Esophagus (tissue), 2 donors: ENCODE results near the gene HTR3B. TPM values are rescaled to one million over a fixed set of nuclear protein-coding genes. Genes with fewer than 3 reads are reported as not detected.

Experiments
- H3K27ac ChIP-seq, 2 donors: one replicate each; pipeline ENCODE4 v1.5.1; 2013; ENCODE audit warnings: low read depth in 2 of 2, mild to moderate bottlenecking in 2 of 2, inconsistent platforms in 1 of 2, low read length in 1 of 2, moderate library complexity in 1 of 2
- H3K27me3 ChIP-seq, 2 donors: one replicate each; pipeline ENCODE4 v1.6.1; 2013; ENCODE audit warnings: low read length in 2 of 2, control low read depth in 1 of 2, mild to moderate bottlenecking in 1 of 2; ENCODE audit not compliant: insufficient read depth in 2 of 2, control insufficient read depth in 1 of 2
- H3K36me3 ChIP-seq, 2 donors: one replicate each; pipeline ENCODE4 v1.6.1; 2013; ENCODE audit warnings: low read length in 1 of 2; ENCODE audit not compliant: control insufficient read depth in 2 of 2, insufficient read depth in 2 of 2
- H3K4me1 ChIP-seq, 2 donors: one replicate each; pipeline ENCODE4 v1.6.1; 2013; ENCODE audit warnings: low read length in 1 of 2; ENCODE audit not compliant: control insufficient read depth in 2 of 2, insufficient read depth in 2 of 2
- H3K4me3 ChIP-seq, 2 donors: one replicate each; pipeline ENCODE4 v1.5.1; 2013; ENCODE audit warnings: low read length in 2 of 2, mild to moderate bottlenecking in 2 of 2, low read depth in 1 of 2, moderate library complexity in 1 of 2
- H3K9me3 ChIP-seq, 2 donors: one replicate each; pipeline ENCODE4 v1.6.1; 2013; ENCODE audit warnings: mild to moderate bottlenecking in 2 of 2, low read depth in 1 of 2, low read length in 1 of 2, moderate library complexity in 1 of 2; ENCODE audit not compliant: control insufficient read depth in 2 of 2, insufficient read depth in 1 of 2
- WGBS, 2 donors: extraction: QIAGEN DNeasy Blood & Tissue Kit; methylation state at CpG; one replicate each; pipeline ENCODE4 v1.1.7; 2013; 5-methylcytosine and 5-hydroxymethylcytosine counted together
- polyA plus RNA-seq, 2 donors: library from polyadenylated mRNA; stranded (reverse); fragments of 200-250 nt; gene quantifications; one replicate each; pipeline ENCODE4 v1.2.3, GENCODE V29; 2013
- donor health status: healthy with polysubstance abuse.
- donor health status: Bipolar disorder and iron deficiency.

Gene HTR3B
- polyA plus RNA-seq, 2 donors, result 0.31 to 0.44 TPM

GRCh38 chr11:113881856-113882255 is 22.7 kb upstream of the HTR3B start:
- Histone ChIP-seq H3K27me3 (no peaks in the 10 kb centered on the region), H3K4me3 (no peak overlapping the region), H3K4me1 (no peaks in the 10 kb centered on the region), H3K36me3 (no peaks in the 10 kb centered on the region), H3K9me3 (no peaks in the 10 kb centered on the region), H3K27ac (no peak overlapping the region)
- 57 to 71% methylated on average over 1 of the region's 1 CpG for WGBS, 2 donors

- no peaks in the 10 kb centered on the region for H3K4me1 ChIP-seq
- WGBS, 2 donors, result 70 to 75% methylated on average over 7 of the region's 7 CpGs
- no peaks in the 10 kb centered on the region for H3K27me3 ChIP-seq
- H3K4me3 ChIP-seq, result no peak overlapping the region
- H3K36me3 ChIP-seq, result no peaks in the 10 kb centered on the region
- H3K27ac ChIP-seq, result no peak overlapping the region
- no peaks in the 10 kb centered on the region for H3K9me3 ChIP-seq
Measured at GRCh38 chr11:113884361-113884836, 20.2 kb upstream of the HTR3B start.

- Histone ChIP-seq H3K4me3 (no peak overlapping the region), H3K4me1 (no peaks in the 10 kb centered on the region), H3K36me3 (no peaks in the 10 kb centered on the region), H3K27ac (no peak overlapping the region), H3K9me3 (no peaks in the 10 kb centered on the region), H3K27me3 (no peaks in the 10 kb centered on the region)
- WGBS, 2 donors, result 45 to 58% methylated on average over 6 of the region's 6 CpGs
Measured at GRCh38 chr11:113885897-113886296, 18.7 kb upstream of the HTR3B start.

- Histone ChIP-seq H3K27me3 (no peaks in the 10 kb centered on the region), H3K9me3 (no peaks in the 10 kb centered on the region), H3K36me3 (no peaks in the 10 kb centered on the region), H3K4me3 (no peak overlapping the region), H3K27ac (no peak overlapping the region), H3K4me1 (no peaks in the 10 kb centered on the region)
Measured at GRCh38 chr11:113888848-113889247, 15.7 kb upstream of the HTR3B start.

- no peak overlapping the region for H3K4me3 ChIP-seq
- WGBS, 2 donors, result 67 to 71% methylated on average over 9 of the region's 9 CpGs
- H3K4me1 ChIP-seq, result no peaks in the 10 kb centered on the region
- no peaks in the 10 kb centered on the region for H3K9me3 ChIP-seq
- H3K27ac ChIP-seq, result no peak overlapping the region
- H3K27me3 ChIP-seq, result no peaks in the 10 kb centered on the region
- no peaks in the 10 kb centered on the region for H3K36me3 ChIP-seq
Measured at GRCh38 chr11:113894421-113894996, 10.1 kb upstream of the HTR3B start.

- Histone ChIP-seq H3K27ac (no peak overlapping the region), H3K4me1 (no peaks in the 10 kb centered on the region), H3K27me3 (no peaks in the 10 kb centered on the region), H3K4me3 (no peak overlapping the region), H3K36me3 (no peaks in the 10 kb centered on the region), H3K9me3 (no peaks in the 10 kb centered on the region)
- WGBS, 2 donors, result 64% methylated on average over 10 of the region's 10 CpGs
Measured at GRCh38 chr11:113895367-113896155, 9.0 kb upstream of the HTR3B start.

- H3K9me3 ChIP-seq, result no peaks in the 10 kb centered on the region
- no peaks in the 10 kb centered on the region for H3K4me1 ChIP-seq
- H3K27ac ChIP-seq, result no peak overlapping the region
- H3K36me3 ChIP-seq, result no peaks in the 10 kb centered on the region
- H3K27me3 ChIP-seq, result no peaks in the 10 kb centered on the region
- no peak overlapping the region for H3K4me3 ChIP-seq
- 26 to 28% methylated on average over 10 of the region's 10 CpGs for WGBS, 2 donors
Measured at GRCh38 chr11:113896156-113896879, 8.3 kb upstream of the HTR3B start.

GRCh38 chr11:113901141-113901540 is 3.5 kb upstream of the HTR3B start:
- H3K4me3 ChIP-seq, result no peak overlapping the region
- H3K9me3 ChIP-seq, result no peaks in the 10 kb centered on the region
- H3K27ac ChIP-seq, result no peak overlapping the region
- no peaks in the 10 kb centered on the region for H3K36me3 ChIP-seq
- no peaks in the 10 kb centered on the region for H3K27me3 ChIP-seq
- no peaks in the 10 kb centered on the region for H3K4me1 ChIP-seq
- WGBS, 2 donors, result 85 to 88% methylated on average over 2 of the region's 2 CpGs

GRCh38 chr11:113906038-113906437 is 1.4 kb downstream of the HTR3B start:
- H3K36me3 ChIP-seq, result no peaks in the 10 kb centered on the region
- H3K9me3 ChIP-seq, result no peaks in the 10 kb centered on the region
- H3K4me1 ChIP-seq, result no peaks in the 10 kb centered on the region
- H3K27me3 ChIP-seq, result peaks cover 0 to 4% of the 10 kb centered on the region in 2 donors
- no peak overlapping the region for H3K27ac ChIP-seq
- 46 to 58% methylated on average over 4 of the region's 4 CpGs for WGBS, 2 donors
- H3K4me3 ChIP-seq, result no peak overlapping the region
